HG03103 (cell line): ENCODE data around the gene EPAS1.

Source experiments
- ATAC-seq: cut with Tn5 transposase; IDR thresholded peaks from one replicate; pipeline ENCODE4 v1.9.1; 2021; ENCODE audit warnings: low read depth; ENCODE audit not compliant: unreplicated experiment

EPAS1 gene

DNA sequence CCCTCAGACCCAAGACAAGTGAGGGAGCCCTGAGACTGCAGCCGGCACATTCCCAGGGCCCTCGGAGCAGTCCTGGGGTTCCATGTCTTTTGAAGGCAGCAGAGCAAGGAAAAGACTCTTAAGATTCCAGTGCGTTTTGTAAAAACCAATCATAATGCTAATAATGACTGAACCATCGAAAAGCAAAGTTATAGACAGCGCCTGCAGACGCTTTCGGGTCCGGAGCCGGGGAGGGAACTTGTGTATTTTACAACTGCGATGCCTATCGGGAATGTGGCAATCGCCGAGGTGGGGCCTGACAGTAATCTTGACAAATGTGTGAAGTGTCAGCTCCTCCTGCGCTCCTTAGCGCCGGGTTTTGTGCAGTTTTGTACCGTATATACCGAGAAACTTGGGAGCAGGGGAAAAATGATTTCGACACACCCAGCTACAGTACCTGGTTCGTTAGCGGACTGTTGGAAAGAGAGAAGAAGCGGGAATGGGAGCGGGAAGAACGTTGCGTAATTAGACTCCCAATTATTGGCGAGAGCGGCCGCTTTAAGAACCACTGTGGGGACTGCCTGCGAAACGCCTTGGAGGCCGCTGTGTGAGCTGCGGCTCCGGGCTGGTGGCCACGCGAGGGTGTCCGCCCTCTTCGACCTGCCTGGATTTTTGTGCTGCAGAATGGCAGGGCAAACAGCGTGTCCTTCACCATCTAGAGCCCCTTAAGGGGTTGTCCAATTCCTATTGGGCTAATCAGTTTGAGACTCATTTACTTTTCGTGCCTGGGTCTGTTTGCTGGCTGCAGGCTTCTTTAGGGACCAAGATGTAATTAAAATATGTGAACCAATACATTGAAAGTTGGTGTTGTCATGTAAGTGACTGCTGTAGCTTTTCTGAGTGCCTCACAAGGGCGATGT is 2.4 kb downstream of the EPAS1 start:
- ATAC-seq: no peak

DNA sequence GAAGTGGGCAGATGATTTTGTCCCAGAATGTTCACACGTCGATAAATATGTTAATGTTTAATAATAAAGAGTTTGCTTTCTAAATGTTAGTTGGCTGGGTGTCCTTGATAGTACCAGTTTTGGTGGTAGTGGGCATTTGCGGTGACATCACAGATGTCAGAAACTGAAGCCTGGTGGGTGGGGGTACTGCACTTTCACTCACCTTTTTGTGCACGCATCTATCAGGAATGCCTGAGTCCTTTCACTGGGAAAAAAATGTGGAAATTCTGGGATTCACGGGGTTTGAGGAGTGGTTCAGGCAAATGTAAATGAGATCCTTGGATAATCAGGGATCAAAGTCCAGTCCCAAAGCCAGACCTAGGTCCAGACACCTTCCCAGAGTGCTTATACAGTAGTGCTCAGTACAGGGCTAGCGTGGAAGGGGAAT is 3.2 kb downstream of the EPAS1 start:
- no peak for ATAC-seq

DNA sequence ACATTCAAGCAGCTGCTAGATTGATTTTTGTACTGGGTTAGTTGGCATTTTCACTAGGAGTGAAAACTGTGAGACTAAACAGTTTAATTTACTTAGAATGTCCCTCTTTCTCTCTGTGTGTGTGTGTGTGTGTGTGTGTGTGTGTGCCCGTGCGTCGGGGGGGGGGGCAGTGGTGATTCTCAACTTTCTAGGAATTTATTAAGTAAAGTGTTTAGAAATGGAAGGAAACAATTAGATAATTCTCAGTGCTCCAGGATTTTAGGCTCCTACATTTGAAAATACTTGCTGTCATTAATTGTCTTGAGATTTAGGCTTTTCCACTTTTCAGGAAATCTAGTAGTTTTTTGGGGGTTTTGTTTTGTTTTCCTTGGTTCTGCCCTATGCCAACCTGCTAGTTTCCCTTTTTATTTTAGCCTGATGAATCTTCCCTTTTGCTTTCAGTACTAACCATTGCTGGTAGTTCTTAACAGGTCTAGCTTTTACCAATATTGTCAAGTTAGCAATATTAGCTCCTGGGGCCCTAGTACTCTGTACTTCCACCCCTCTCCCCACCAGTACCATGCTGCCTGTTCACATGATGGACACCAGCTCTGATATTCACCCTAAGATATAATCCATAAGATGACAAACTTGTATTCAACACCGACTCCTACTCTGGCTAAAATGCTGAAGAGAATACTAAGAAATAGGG is 4.9 kb downstream of the EPAS1 start:
- no peak for ATAC-seq

DNA sequence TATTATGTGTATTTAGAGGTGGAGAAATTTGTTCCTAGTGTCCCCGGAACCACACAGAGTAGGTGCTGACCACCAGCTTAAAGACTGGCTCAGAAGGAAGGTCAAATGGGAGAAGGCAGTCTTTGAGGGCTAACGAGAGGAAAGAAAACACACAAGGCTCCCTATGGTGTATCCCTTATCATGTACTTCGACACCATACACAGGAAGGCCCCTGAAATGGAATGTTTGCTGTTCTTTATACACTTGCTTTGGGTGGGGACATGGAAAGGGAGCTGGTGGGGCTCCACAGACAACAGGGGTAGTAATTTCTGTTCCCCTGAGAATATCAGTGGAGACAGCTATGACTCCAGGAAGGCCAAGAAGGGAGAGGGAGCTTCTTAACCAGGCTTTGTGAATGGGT is 6.0 kb downstream of the EPAS1 start:
- no peak for ATAC-seq

DNA sequence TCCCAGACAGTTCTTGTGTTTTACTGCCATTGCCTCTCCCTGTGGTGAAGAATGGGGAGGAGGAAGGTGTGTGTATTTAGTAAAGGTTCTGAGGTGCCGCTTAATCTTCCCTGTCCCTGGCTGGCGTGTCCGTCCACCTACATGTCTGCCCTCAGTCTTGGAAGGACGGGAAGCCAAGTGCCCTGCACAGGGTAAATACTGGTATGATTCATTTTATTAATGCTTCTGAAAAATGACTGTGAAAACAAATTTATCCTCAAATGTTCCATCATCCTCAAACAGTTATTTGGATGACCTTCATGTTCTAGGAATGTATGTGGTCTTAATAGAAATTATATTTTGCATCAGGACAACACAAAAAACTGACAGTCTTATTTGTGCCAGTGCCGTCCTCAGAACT is 6.6 kb downstream of the EPAS1 start:
- no peak for ATAC-seq

DNA sequence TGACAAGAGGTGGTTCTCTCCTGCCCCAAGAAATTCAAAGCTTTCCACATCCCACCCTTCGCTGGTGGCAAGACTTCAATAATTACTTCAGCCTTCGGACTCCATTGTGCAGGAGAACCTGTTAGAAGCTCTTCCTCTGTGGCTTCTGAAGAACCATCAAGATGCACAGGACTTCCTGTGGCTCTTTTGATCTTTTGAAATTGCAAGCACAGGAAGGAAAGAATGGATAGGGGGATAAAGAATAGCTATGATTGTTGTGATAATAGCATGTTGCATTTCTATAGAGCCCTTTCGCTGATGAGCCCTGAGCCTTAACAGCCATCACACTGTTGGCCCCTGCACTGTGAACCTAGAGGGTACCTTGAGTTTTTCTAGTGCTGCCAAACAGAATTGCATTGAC is 7.4 kb downstream of the EPAS1 start:
- ATAC-seq: no peak

DNA sequence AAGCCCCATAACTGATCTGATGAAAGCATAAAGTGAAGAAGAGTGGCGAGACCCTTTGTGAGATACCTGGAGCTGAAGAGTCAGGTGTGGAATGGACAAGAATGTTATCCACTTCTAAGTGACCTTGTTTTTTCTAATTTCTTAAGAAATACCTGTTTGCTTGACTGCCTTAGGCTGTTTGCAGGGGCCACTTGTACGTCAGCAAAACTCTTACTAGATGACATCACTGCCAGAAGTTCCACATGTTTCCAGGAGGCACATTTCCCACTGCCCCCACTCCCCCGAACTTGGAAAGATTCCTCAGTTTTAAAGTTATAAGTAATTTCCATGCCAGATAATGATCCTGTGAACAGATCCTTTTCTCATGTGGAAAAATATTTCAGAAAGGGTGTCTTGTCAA is 8.0 kb downstream of the EPAS1 start:
- no peak for ATAC-seq

DNA sequence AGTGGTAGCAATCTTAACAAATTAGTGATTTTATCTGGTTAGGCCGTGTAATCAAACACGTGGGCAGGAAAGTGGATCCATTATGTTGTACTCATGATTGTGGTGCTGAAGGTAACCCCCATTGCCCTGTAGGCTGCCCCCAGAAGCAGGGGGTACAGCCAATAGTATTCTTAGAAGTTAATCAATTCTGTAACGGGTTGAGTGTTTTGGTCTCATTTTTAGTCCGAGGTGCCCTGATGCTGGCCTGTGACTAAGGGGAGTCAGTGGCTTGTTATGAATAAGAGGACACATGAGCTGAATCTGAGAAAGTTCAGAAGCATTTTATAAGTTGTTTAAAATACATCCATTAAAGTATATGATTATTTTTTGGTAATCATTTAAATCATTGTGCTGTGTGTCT is 8.6 kb downstream of the EPAS1 start:
- ATAC-seq: no peak

DNA sequence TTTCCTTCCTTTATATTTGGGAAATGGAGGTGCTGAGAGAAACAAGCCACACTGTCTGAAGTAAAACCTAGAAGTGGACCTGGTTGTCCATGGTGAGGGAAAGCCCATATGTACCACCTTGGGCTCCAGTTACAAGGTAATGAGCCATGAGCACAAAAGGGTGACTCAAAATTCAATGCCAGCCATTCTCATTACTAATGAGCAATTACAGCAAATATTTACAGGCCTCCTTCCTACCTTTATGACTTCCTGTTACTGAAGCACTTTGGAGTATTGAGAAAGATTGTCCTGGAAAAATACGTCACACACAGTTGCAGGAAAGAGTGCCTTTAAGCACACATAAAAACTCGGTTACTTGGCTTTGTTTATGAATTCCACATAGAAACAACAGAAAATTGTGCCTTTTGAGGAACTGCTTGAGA is 9.1 kb downstream of the EPAS1 start:
- ATAC-seq: no peak

DNA sequence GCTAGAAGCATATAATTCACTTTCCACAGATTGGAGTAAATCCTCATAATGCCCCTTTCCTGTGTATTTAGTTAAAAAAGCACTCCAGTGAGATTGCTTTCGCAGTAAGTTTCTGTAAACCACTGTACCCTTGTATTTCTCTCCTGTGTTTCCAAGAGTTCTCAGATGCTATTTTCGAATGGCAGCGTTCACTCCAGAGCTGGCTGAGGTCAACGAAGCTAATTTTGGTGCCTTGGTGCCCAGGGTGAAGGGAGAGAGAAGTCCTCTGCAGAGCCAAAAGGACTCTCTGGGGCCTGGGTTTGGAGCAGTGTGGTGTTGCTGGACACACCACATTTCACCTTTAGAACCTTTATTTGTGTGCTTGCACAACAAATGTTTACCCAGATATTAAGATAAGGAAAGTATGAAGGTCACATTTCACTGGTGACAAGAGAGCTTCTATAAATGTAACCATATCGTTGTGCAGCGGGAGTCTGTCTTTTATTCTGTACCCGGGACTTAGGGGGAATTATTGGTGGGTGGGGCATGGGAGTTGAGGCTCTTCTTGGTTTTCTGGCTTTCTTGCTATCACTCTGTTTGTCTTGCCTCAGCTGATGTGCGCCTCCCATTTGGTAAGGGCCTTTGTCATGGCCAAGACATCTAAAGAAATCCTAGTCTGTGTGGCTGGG is 9.9 kb downstream of the EPAS1 start:
- ATAC-seq: no peak

DNA sequence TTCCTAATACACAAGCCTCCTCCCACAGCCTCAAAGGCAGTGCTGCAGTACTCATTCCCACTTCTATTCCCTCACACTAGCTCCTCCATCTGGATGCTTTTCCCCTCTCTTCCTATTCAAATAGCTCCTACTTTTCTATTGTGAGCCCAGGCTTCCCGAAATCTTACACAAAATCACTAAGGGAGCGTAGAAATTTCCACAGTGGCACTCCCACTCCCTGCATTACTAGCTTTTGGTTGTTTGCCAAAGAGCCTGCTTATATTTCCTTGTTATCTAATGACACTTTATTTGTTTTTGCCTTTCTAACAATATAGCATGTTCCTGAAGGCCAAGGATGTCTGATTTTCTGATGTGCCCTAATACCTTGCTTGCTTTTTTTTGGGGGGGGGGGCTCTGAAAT is 10.9 kb downstream of the EPAS1 start:
- no peak for ATAC-seq

DNA sequence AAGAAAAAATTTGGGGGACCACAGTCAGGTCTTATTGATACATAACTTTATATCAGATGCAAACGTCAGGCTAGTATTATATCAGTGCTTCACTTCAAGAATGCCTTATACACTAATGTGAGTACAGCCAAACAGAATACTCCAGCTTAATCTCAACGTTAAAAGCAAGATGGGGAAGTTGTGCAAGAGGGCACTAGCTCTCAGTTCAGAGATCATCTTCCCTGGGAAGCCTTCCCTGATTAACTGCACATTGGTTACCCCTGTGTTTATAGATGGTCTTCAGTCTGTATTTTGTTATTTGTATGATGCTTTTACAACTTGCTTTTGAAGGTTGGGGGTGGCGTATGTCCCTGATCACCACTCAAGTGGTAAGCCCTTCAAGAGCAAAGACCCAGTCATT is 11.4 kb downstream of the EPAS1 start:
- no peak for ATAC-seq

DNA sequence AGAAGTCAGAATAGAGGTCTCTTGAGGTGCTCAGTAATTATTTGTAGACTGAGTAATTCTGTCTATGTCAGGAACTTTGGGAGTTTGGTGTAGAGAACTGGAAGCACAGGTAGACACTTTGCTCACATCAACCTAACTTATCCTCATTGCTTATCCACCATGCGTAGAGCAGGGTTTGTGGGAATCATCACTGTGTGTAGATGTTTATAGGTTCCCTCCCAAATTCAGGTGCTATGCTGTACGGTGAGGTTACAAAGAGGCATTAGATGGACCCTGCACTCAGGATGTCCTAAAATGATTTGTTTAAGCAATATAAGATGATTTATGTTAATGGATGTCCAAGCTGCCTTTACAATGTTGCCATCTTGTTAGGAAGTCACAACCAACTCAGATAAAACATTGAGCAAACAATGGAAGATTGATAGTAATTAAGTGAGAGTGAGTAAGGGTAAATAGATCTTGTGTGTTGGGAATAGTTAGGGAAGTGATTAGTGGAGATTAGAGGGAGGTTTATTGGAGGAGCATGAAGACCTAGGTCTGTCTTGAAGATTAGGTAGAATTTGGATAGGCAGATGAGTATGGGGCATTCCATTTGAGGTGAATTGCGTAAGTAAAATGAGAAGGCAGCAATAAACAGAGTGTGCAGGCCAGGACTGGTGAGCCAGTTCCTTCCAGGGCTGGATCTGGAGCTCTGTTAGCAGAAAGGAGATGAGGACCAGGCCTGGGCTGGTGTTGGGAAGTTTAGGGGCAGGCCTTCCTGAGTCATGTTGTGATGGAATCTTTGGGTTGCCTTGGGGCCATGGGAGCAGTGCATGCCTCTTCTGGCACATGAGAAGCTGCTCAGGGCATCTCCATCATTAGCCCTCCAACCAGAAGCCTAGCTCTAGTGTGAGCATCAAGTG is 12.1 kb downstream of the EPAS1 start:
- ATAC-seq: no peak

DNA sequence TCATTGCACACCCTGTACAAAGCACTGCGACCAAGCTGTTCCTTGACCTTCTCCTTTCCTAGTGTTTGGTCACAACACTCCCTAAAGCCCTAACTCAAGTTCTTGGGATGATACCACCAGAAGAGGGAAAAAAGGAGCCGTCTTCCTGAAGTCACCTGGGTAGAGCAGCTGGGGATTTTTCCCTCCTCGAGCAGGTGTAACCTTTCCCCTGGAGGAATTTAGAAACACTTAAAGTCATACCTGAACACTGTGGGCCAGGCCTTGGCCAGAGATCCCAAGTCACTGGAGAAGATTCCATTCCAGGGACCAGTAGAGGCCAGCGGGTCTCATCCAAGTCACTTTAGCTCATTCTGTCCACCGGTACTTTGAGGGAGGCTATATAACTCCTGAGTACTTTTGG is 13.2 kb downstream of the EPAS1 start:
- ATAC-seq: no peak

DNA sequence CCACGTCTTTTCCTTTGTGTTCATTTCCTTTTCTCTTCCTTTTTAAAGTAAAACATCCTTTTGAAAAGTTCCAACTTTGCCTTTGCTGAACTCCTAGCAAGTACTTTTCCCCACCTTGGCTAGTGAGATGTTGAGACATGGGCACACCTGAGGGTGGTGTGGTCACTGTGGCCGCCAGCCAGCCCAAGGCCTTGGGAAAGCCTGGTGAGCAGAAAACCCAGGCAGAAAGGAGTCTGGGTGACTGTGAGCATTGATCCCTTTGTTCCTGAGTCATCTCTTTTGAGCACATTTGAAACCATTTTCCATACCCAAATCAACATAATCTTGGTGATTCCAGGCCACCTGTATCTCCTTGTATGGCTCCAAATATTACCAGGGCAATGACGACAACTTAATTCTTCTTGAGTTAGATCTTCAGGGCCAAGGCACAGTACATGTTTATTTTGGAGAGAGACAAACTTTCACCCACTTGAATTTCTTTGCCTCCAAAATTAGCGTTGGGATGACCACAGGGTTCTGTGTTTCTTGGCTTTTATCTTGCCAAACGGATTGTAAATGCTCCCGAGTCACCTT is 14.5 kb downstream of the EPAS1 start:
- ATAC-seq: no peak

DNA sequence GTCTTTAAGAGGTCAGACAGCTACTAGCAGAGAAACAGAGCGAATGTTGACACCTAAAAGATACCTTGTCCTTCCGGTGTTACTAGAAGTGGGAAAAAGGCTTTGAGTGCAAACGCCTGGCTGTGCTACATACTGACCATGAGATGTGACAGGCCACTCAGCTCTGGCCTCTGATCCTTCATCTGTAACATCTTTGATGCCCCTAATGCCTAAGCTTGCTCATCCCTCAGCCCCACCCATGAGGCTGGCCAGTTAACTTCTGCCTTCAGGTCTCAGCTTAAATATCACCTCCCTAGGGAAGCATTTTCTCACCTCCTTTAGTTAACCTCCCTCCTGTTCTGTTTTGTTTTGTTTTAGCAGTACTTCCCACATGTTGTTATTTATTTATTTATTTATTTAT is 15.9 kb downstream of the EPAS1 start:
- ATAC-seq: no peak

DNA sequence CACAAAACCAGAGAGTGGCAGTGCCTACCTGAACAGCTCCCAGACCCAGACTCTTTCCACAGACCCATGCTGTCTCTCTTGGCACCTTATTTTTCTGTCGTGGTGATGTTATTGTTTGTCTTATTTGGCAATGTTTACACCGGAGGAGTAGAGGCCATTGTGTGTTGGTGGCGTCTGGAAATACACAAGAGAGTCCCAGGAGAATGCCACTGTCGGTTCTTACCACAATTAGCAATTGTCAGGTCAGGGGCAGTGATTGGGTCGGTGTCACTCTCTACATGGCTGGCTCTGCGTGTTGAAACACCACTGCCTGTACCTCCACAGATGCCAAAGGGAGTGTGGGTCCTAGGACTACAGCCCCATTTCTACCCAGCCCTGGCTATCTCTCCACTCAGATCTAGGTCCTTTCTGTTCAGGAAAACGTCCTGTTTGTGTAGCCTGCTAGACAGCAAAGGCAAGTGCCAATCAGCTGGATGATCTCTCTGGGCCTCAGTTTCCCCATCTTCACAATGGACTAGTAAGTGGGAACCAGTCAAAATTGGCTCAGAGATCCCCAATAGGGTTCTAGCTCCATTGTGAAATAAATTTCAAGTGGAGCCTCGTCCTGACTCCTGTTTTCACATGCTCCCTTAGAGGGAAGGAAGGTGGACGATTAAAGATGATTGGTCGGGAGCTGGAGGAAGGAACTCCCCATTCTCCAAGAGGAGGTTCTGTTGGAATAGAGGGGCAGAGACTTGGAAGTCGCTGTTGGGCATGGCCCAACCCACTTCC is 17.0 kb downstream of the EPAS1 start:
- no peak for ATAC-seq

DNA sequence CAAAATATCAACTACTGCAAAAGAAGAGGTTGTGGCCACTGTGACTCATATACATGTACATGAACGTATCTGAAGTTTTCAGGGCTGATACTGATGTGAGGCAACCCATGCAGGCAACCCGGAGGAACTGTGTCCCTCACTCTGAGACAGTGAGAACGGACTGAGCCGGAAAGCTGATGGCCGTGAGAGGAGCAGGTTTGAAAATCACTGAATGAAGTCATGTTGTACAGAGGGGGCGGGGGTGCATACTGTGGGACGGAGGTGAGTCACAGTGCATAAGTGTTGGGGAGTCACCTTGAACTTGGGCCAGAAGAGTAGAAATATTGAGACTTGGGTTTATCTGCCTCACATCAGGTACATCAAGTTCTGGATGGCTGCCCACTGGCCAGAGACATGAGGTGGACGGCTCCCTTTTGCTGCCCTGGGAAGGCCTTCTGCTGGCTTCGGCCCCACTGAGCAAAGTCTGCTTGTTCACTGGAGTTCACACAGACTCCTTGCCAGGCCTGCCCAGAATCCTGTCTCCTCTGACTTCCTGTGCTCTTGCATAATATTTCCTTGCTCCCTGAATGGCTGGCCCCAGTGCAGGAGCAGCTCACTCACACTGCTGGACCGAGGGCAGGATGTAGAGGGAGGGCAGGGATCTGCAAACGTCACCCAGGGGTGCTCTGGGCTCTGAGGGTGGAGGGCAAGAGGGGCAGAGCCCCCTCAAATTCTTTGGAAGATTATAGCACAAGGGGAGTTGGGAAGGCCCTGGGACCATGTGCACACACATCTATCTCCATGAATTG is 18.1 kb downstream of the EPAS1 start:
- ATAC-seq: no peak

DNA sequence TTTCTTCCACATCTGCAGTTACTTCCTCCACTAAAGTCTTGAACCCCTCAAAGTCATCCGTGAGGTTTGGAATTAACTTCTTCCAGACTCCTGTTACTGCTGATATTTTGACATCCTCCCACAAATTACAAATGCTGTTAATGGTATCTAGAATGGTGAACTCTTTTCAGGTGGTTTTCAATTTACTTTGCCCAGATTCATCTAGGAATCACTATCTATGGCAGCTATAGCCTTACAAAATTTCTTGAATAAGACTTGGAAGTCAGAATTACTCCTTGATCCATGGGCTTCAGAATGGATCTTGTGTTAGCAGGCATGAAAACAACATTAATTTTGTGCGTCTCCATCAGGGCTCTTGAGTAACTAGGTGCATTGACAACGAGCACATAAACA is 19.9 kb downstream of the EPAS1 start:
- ATAC-seq: no peak
